Loucy (cell line): ENCODE data around the gene MASTL.

ENCODE experiments used
- H2AFZ ChIP-seq: fragments of 200-600 bp; sonication (generic); 2 replicates; pipeline ENCODE4 v1.6.0; 2016; ENCODE audit warnings: antibody characterized with exemption, mild to moderate bottlenecking, low read length, moderate library complexity
- H3F3A ChIP-seq: fragments of 200-600 bp; 2 replicates; pipeline ENCODE4 v1.6.0; 2016; ENCODE audit warnings: antibody characterized with exemption, low read depth, mild to moderate bottlenecking
- H3K27me3 ChIP-seq: fragments of 200-600 bp; sonication (generic); 2 replicates; pipeline ENCODE4 v1.6.1; 2014; ENCODE audit warnings: low read length, mild to moderate bottlenecking; ENCODE audit not compliant: insufficient read depth, poor library complexity, severe bottlenecking
- H3K36me3 ChIP-seq: fragments of 200-600 bp; sonication (generic); 2 replicates; pipeline ENCODE4 v1.6.1; 2016; ENCODE audit warnings: low read length; ENCODE audit not compliant: insufficient read depth
- H3K4me1 ChIP-seq: fragments of 200-600 bp; sonication (generic); 2 replicates; pipeline ENCODE4 v1.5.1; 2014; ENCODE audit warnings: low read length, mild to moderate bottlenecking; ENCODE audit not compliant: insufficient read depth, poor library complexity, severe bottlenecking
- H3K4me2 ChIP-seq: fragments of 200-600 bp; sonication (generic); 2 replicates; pipeline ENCODE4 v1.6.0; 2014; ENCODE audit warnings: antibody characterized with exemption, low read length, low read depth, mild to moderate bottlenecking; ENCODE audit not compliant: poor library complexity, severe bottlenecking
- H3K4me3 ChIP-seq: fragments of 200-600 bp; sonication (generic); 2 replicates; pipeline ENCODE4 v1.5.1; 2014; ENCODE audit warnings: low read length, mild to moderate bottlenecking, mixed read lengths; ENCODE audit not compliant: poor library complexity, severe bottlenecking
- H3K79me2 ChIP-seq: fragments of 200-600 bp; sonication (generic); 2 replicates; pipeline ENCODE4 v1.6.1; 2014; ENCODE audit warnings: low read length; ENCODE audit not compliant: insufficient read depth
- H3K9ac ChIP-seq: fragments of 200-600 bp; sonication (generic); 2 replicates; pipeline ENCODE4 v1.6.0; 2014; ENCODE audit warnings: mild to moderate bottlenecking, low read depth, low read length, moderate library complexity; ENCODE audit not compliant: poor library complexity, severe bottlenecking
- H3K9me2 ChIP-seq: fragments of 200-600 bp; sonication (generic); replicated peaks from 2 replicates; pipeline ENCODE4 v1.6.1; 2016; ENCODE audit warnings: low read depth, low read length, mixed read lengths
- H3K9me3 ChIP-seq: fragments of 200-600 bp; sonication (generic); 2 replicates; pipeline ENCODE4 v1.6.1; 2014; ENCODE audit warnings: mild to moderate bottlenecking, antibody characterized with exemption, low read length, low read depth; ENCODE audit not compliant: insufficient read depth
- H4K20me1 ChIP-seq: fragments of 200-600 bp; sonication (generic); 2 replicates; pipeline ENCODE4 v1.6.0; 2014; ENCODE audit warnings: antibody characterized with exemption, low read length, mild to moderate bottlenecking; ENCODE audit not compliant: insufficient read depth, poor library complexity, severe bottlenecking
- CTCF ChIP-seq: fragments of 200-600 bp; sonication (generic); conservative IDR thresholded peaks from 2 replicates; pipeline ENCODE4 v1.5.1; 2014; ENCODE audit warnings: mild to moderate bottlenecking, antibody characterized with exemption, low read length
- EZH2phosphoT487 ChIP-seq: fragments of 200-600 bp; IDR thresholded peaks from 2 replicates; pipeline ENCODE4 v1.6.1; 2018; ENCODE audit warnings: antibody characterized with exemption, mild to moderate bottlenecking, moderate library complexity, borderline replicate concordance

Gene MASTL

GRCh38 chr10:27158421-27158820 lies 3.3 kb downstream of the MASTL start:
- TF ChIP-seq CTCF (no peak), EZH2phosphoT487 (no peak)
- H4K20me1 ChIP-seq, result peaks cover 54% of the 10 kb centered on the region
- H3K9ac ChIP-seq, result peak overlapping the region; percentile 92
- H3K27me3 ChIP-seq, result no peaks in the 10 kb centered on the region
- H3K4me2 ChIP-seq, result peak overlapping the region; percentile 91
- H3K4me3 ChIP-seq, result peak overlapping the region; percentile 98
- H3F3A ChIP-seq, result peaks cover 7% of the 10 kb centered on the region
- peaks cover 42% of the 10 kb centered on the region; the same call in 1 of the 2 replicates for H3K36me3 ChIP-seq
- H3K9me2 ChIP-seq, result no peaks in the 10 kb centered on the region
- H3K9me3 ChIP-seq, result no peaks in the 10 kb centered on the region
- H3K4me1 ChIP-seq, result peaks cover 22% of the 10 kb centered on the region
- H2AFZ ChIP-seq, result no peak overlapping the region
- H3K79me2 ChIP-seq, result peaks cover 59% of the 10 kb centered on the region

- Histone ChIP-seq H3K9me2 (no peaks in the 10 kb centered on the region), H3F3A (no peaks in the 10 kb centered on the region), H3K36me3 (peaks cover 61% of the 10 kb centered on the region; the same call in 1 of the 2 replicates), H3K9ac (no peak overlapping the region), H3K4me1 (no peaks in the 10 kb centered on the region), H3K27me3 (no peaks in the 10 kb centered on the region), H3K4me3 (no peak overlapping the region), H3K4me2 (no peak overlapping the region), H4K20me1 (no peaks in the 10 kb centered on the region), H2AFZ (no peak overlapping the region), H3K9me3 (no peaks in the 10 kb centered on the region), H3K79me2 (no peaks in the 10 kb centered on the region)
- TF ChIP-seq CTCF (no peak), EZH2phosphoT487 (no peak)
These were observed 14.7 kb downstream of the MASTL start for GRCh38 chr10:27169849-27170248.

- H3K9ac ChIP-seq, result no peak overlapping the region
- no peaks in the 10 kb centered on the region for H4K20me1 ChIP-seq
- H3F3A ChIP-seq, result no peaks in the 10 kb centered on the region
- H3K9me2 ChIP-seq, result no peaks in the 10 kb centered on the region
- no peaks in the 10 kb centered on the region for H3K4me1 ChIP-seq
- no peaks in the 10 kb centered on the region for H3K79me2 ChIP-seq
- H3K4me2 ChIP-seq, result no peak overlapping the region
- H3K27me3 ChIP-seq, result no peaks in the 10 kb centered on the region
- no peaks in the 10 kb centered on the region for H3K9me3 ChIP-seq
- no peak overlapping the region for H2AFZ ChIP-seq
- H3K4me3 ChIP-seq, result no peak overlapping the region
- TF ChIP-seq CTCF (no peak), EZH2phosphoT487 (no peak)
- peaks cover 28% of the 10 kb centered on the region; the same call in 1 of the 2 replicates for H3K36me3 ChIP-seq
These were observed 33.1 kb downstream of the MASTL start for GRCh38 chr10:27188259-27188658.
